DOHH2 (cell line): ENCODE measurements around the gene RHOU.

ENCODE experiments used
- H3F3A ChIP-seq: fragments of 200-600 bp; sonication (generic), shearing (Covaris generic); 2 replicates; pipeline ENCODE4 v1.6.0; 2016; ENCODE audit warnings: antibody characterized with exemption, mild to moderate bottlenecking; ENCODE audit not compliant: control insufficient read depth, insufficient read depth
- H3K27ac ChIP-seq: fragments of 200-600 bp; sonication (generic); 2 replicates; pipeline ENCODE4 v1.5.1; 2014; ENCODE audit warnings: low read depth, mild to moderate bottlenecking, low read length, moderate library complexity
- H3K27me3 ChIP-seq: fragments of 200-600 bp; sonication (generic); 2 replicates; pipeline ENCODE4 v1.6.1; 2014; ENCODE audit warnings: mild to moderate bottlenecking, low read length, mixed read lengths; ENCODE audit not compliant: control insufficient read depth
- H3K36me3 ChIP-seq: fragments of 200-600 bp; sonication (generic); 2 replicates; pipeline ENCODE4 v1.6.1; 2014; ENCODE audit warnings: mild to moderate bottlenecking, low read length, moderate library complexity, mixed read lengths; ENCODE audit not compliant: control insufficient read depth
- H3K4me1 ChIP-seq: fragments of 200-600 bp; sonication (generic); 2 replicates; pipeline ENCODE4 v1.6.1; 2014; ENCODE audit warnings: mild to moderate bottlenecking, low read length, mixed read lengths; ENCODE audit not compliant: control insufficient read depth
- H3K4me2 ChIP-seq: fragments of 200-600 bp; sonication (generic); 2 replicates; pipeline ENCODE4 v1.6.0; 2014; ENCODE audit warnings: mild to moderate bottlenecking, low read length, moderate library complexity
- H3K4me3 ChIP-seq: fragments of 200-600 bp; sonication (generic); 2 replicates; pipeline ENCODE4 v1.5.1; 2014; ENCODE audit warnings: mild to moderate bottlenecking, low read length, mixed read lengths
- H3K79me2 ChIP-seq: fragments of 200-600 bp; sonication (generic); 2 replicates; pipeline ENCODE4 v1.6.1; 2014; ENCODE audit warnings: mild to moderate bottlenecking, low read length, mixed read lengths; ENCODE audit not compliant: control insufficient read depth
- H3K9me2 ChIP-seq: fragments of 200-600 bp; sonication (generic); replicated peaks from 2 replicates; pipeline ENCODE4 v1.6.1; 2014; ENCODE audit warnings: mild to moderate bottlenecking, low read length, mixed read lengths; ENCODE audit not compliant: control insufficient read depth
- H3K9me3 ChIP-seq: fragments of 200-600 bp; sonication (generic); 2 replicates; pipeline ENCODE4 v1.6.1; 2014; ENCODE audit warnings: antibody characterized with exemption, low read length, mixed read lengths; ENCODE audit not compliant: control insufficient read depth, insufficient read depth
- H4K20me1 ChIP-seq: fragments of 200-600 bp; sonication (generic); 2 replicates; pipeline ENCODE4 v1.6.0; 2014; ENCODE audit warnings: low read depth, mild to moderate bottlenecking, antibody characterized with exemption, low read length, moderate library complexity; ENCODE audit not compliant: control insufficient read depth, insufficient read depth
- EZH2phosphoT487 ChIP-seq: fragments of 200-600 bp; sonication (generic); IDR thresholded peaks from 2 replicates; pipeline ENCODE4 v1.6.1; 2017; ENCODE audit warnings: borderline replicate concordance, mild to moderate bottlenecking, antibody characterized with exemption, low read length, moderate library complexity, mixed read lengths
- TF ChIP-seq, protein P1 (sequence below): fragments of 200-600 bp; sonication (generic); IDR thresholded peaks from one replicate; pipeline ENCODE4 v1.5.1; 2014; ENCODE audit warnings: antibody characterized with exemption, mild to moderate bottlenecking, low read depth, low read length; ENCODE audit not compliant: poor library complexity, severe bottlenecking

The RHOU gene

DNA sequence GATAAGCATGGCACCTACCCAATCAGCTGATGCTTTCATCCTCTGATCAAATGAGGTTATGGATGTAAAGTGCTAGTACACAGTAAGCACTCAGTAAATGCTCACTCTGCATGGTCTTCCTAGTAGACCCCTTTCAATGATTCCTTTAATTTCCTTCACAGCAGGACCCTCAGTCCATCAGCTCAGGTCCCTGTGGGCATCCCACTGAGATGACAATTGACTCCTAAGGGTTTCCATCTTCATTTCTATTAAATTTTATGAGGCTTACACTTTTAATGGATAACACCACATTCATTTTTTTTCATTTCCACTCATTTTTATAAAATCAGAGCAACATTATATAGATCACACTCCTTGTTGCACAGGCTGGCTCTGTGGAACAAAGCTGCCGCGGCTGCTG, 12.8 kb downstream of the RHOU start:
- no peaks in the 10 kb centered on the region for H4K20me1 ChIP-seq
- no peaks in the 10 kb centered on the region for H3F3A ChIP-seq
- no peaks in the 10 kb centered on the region for H3K9me2 ChIP-seq
- H3K9me3 ChIP-seq, result no peaks in the 10 kb centered on the region
- H3K27me3 ChIP-seq, result peaks cover 8% of the 10 kb centered on the region; the same call in 1 of the 2 replicates
- no peak for TF ChIP-seq EZH2phosphoT487
- TF ChIP-seq, protein P1, sequence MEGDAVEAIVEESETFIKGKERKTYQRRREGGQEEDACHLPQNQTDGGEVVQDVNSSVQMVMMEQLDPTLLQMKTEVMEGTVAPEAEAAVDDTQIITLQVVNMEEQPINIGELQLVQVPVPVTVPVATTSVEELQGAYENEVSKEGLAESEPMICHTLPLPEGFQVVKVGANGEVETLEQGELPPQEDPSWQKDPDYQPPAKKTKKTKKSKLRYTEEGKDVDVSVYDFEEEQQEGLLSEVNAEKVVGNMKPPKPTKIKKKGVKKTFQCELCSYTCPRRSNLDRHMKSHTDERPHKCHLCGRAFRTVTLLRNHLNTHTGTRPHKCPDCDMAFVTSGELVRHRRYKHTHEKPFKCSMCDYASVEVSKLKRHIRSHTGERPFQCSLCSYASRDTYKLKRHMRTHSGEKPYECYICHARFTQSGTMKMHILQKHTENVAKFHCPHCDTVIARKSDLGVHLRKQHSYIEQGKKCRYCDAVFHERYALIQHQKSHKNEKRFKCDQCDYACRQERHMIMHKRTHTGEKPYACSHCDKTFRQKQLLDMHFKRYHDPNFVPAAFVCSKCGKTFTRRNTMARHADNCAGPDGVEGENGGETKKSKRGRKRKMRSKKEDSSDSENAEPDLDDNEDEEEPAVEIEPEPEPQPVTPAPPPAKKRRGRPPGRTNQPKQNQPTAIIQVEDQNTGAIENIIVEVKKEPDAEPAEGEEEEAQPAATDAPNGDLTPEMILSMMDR, result no peak
- no peaks in the 10 kb centered on the region for H3K4me1 ChIP-seq
- no peak overlapping the region for H3K4me3 ChIP-seq
- no peak overlapping the region for H3K4me2 ChIP-seq
- H3K27ac ChIP-seq, result no peak overlapping the region
- H3K79me2 ChIP-seq, result no peaks in the 10 kb centered on the region
- no peaks in the 10 kb centered on the region for H3K36me3 ChIP-seq

DNA sequence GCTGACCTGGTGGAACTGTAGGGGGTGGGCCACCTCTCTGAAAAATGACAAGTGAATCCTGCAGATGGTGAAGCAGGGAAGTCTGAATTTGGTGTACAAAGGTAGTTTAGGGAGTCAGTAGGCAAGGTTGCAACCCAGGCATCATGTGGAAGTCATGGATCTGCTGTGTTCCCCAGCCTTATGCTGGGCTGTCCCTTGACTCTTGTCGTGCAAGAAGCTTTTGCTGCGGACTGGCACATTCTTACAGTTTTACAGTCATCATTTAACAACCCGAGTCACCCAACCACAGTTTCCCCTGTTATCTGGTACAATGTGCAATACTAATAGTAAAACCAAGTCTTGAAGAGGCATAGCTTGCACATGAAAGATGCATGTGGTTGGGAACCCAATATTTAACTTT, 13.2 kb downstream of the RHOU start:
- Histone ChIP-seq H3K9me2 (no peaks in the 10 kb centered on the region), H3K4me1 (no peaks in the 10 kb centered on the region), H3K9me3 (no peaks in the 10 kb centered on the region), H3K79me2 (no peaks in the 10 kb centered on the region), H3K27ac (no peak overlapping the region), H3F3A (no peaks in the 10 kb centered on the region), H3K4me3 (no peak overlapping the region), H3K36me3 (no peaks in the 10 kb centered on the region), H3K27me3 (peaks cover 8% of the 10 kb centered on the region; the same call in 1 of the 2 replicates), H3K4me2 (no peak overlapping the region), H4K20me1 (no peaks in the 10 kb centered on the region)
- TF ChIP-seq EZH2phosphoT487, result no peak
- TF ChIP-seq, protein P1, result no peak

DNA sequence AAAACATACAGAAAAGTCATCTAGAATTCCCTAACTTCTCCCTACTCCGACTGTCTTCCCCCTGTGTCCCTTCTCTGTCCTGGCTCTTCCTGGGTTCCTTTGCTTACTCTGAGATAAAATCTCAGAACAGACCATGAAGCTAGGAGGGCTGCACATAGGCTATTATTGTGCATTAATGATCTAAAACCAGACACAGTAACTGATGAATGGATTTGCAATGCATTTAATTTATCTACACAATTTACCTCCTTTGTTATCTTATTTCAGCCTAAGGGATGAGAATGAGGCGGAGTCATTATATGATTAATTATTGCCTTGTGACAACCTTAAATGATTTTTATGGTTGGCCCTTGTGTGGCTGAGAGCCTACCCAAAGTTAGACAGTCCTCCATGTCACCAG, 14.5 kb downstream of the RHOU start:
- H3K79me2 ChIP-seq, result no peaks in the 10 kb centered on the region
- TF ChIP-seq EZH2phosphoT487, result no peak
- TF ChIP-seq, protein P1, result no peak
- H3K27ac ChIP-seq, result no peak overlapping the region
- H3K9me2 ChIP-seq, result no peaks in the 10 kb centered on the region
- no peaks in the 10 kb centered on the region for H4K20me1 ChIP-seq
- no peak overlapping the region for H3K4me2 ChIP-seq
- no peaks in the 10 kb centered on the region for H3F3A ChIP-seq
- H3K27me3 ChIP-seq, result peaks cover 8% of the 10 kb centered on the region; the same call in 1 of the 2 replicates
- H3K36me3 ChIP-seq, result no peaks in the 10 kb centered on the region
- H3K9me3 ChIP-seq, result no peaks in the 10 kb centered on the region
- no peak overlapping the region for H3K4me3 ChIP-seq
- H3K4me1 ChIP-seq, result no peaks in the 10 kb centered on the region
